ENCODE data around the gene DHRS7B.

GRCh38 chr17:21212826-21213637 is 86.3 kb downstream of the DHRS7B start:
- no peak for TF ChIP-seq EZH2phosphoT487 (IDR thresholded peaks at IDR 0.05; ENCODE audit: low read depth)
- TF ChIP-seq CTCF (IDR thresholded peaks at IDR 0.05; ENCODE audit: low read depth, low read length) = no peak
